ENCODE measurements around the gene DIRAS1. TPM values are rescaled to one million over a fixed set of nuclear protein-coding genes. Genes with fewer than 3 reads are reported as not detected.

The DIRAS1 gene
- total and polyA plus RNA-seq, 2 of the 4 experiments (the other 2 are of a cell fraction), result 1.4 to 10.3 TPM

- H3K4me3 ChIP-seq (ENCODE audit: insufficient read depth, low read depth, low read length), result peak overlapping the region; percentile 13; the same call in 1 of the 2 replicates
- WGBS, 2 experiments (ENCODE audit: extremely low coverage in 2 of 2, insufficient read length in 1 of 2), result no CpG with 5 or more reads among the region's 5 CpGs
- H4K5ac ChIP-seq (ENCODE audit: low read depth, low read length), result no peak overlapping the region
- no peak overlapping the region for H4K8ac ChIP-seq (ENCODE audit: low read depth in 2 of 2, low read length in 2 of 2)
- no peak for ATAC-seq (ENCODE audit: low read depth)
- no peaks in the 10 kb centered on the region for H3K4me1 ChIP-seq (ENCODE audit: control insufficient read depth, insufficient read depth, low read length)
- H2AK9ac ChIP-seq (replicated peaks; ENCODE audit: low read depth, low read length, poor library complexity), result no peak overlapping the region
- no peak overlapping the region for H2BK5ac ChIP-seq (ENCODE audit: low read depth, low read length, poor library complexity, severe bottlenecking)
- no peak overlapping the region for H3K18ac ChIP-seq (ENCODE audit: low read depth, low read length)
- no peaks in the 10 kb centered on the region for H3K36me3 ChIP-seq (ENCODE audit: control insufficient read depth, insufficient read depth, low read length)
- H3K79me1 ChIP-seq (ENCODE audit: low read depth in 1 of 2, low read length in 2 of 2), result no peaks in the 10 kb centered on the region
- H3K9ac ChIP-seq (ENCODE audit: low read depth, low read length), result no peak overlapping the region
- TF ChIP-seq ELK1 (IDR thresholded peaks at IDR 0.05; ENCODE audit: borderline replicate concordance, low read depth, low read length) (no peak), CHD1 (IDR thresholded peaks at IDR 0.05; ENCODE audit: low read depth, low read length) (no peak), USF2 (IDR thresholded peaks at IDR 0.05; ENCODE audit: low read depth, low read length) (no peak), MXI1 (IDR thresholded peaks at IDR 0.05; ENCODE audit: borderline replicate concordance, low read depth, low read length) (no peak), POLR2A (IDR thresholded peaks at IDR 0.05; ENCODE audit: low read depth, low read length) (no peak), MAZ (IDR thresholded peaks at IDR 0.05; ENCODE audit: borderline replicate concordance, low read depth, low read length) (no peak), SMC3 (IDR thresholded peaks at IDR 0.05; ENCODE audit: low read depth, low read length) (no peak), MAFK (IDR thresholded peaks at IDR 0.05; ENCODE audit: low read depth, low read length) (no peak), CTCF (conservative IDR thresholded peaks at IDR 0.05; ENCODE audit: low read depth, low read length) (no peak), RAD21 (IDR thresholded peaks at IDR 0.05; ENCODE audit: low read length) (no peak), CEBPB (IDR thresholded peaks at IDR 0.05; ENCODE audit: low read depth, low read length) (no peak), RCOR1 (IDR thresholded peaks at IDR 0.05; ENCODE audit: insufficient replicate concordance, low read length) (no peak), NFE2L2 (IDR thresholded peaks at IDR 0.05; ENCODE audit: low read depth, low read length) (no peak), BHLHE40 (IDR thresholded peaks at IDR 0.05; ENCODE audit: low read depth, low read length) (no peak), RFX5 (IDR thresholded peaks at IDR 0.05; ENCODE audit: low read depth, low read length) (no peak)
- H3K9me3 ChIP-seq (ENCODE audit: control insufficient read depth, insufficient read depth, low read length), result no peaks in the 10 kb centered on the region
- BruUV-seq (replicated peaks), result no TSS peak
- in situ Hi-C loops (cut with MboI; ENCODE audit: low sequenced_read_pairs) (no loop called here), dilution Hi-C loops (cut with HindIII; ENCODE audit: low sequenced_read_pairs, unreplicated experiment) (no loop called here), intact Hi-C loops (cut with micrococcal nuclease) (no loop called here)
- H4K20me1 ChIP-seq (ENCODE audit: insufficient read depth, low read length), result no peaks in the 10 kb centered on the region; the same call in 1 of the 2 replicates
- DNase-seq, result no peak
- no peak overlapping the region for H3K14ac ChIP-seq (replicated peaks; ENCODE audit: low read depth, low read length)
- no peak overlapping the region for H3K56ac ChIP-seq (ENCODE audit: extremely low read depth, insufficient read depth, low read length)
- peaks cover 37% of the 10 kb centered on the region for H3K27me3 ChIP-seq (ENCODE audit: control insufficient read depth, insufficient read depth, low read length)
- no peak overlapping the region for H2BK15ac ChIP-seq (ENCODE audit: low read depth, low read length)
- peak overlapping the region; percentile 69 for H2AFZ ChIP-seq (replicated peaks; ENCODE audit: low read length, poor library complexity)
- H4K91ac ChIP-seq (ENCODE audit: insufficient read depth, low read depth, low read length), result no peak overlapping the region
- no peak overlapping the region for H2AK5ac ChIP-seq (ENCODE audit: low read depth, low read length)
- H3K4me2 ChIP-seq (ENCODE audit: low read depth, low read length), result peak overlapping the region; percentile 78
- ChIA-PET POLR2A (ENCODE audit: unreplicated experiment) (no interaction called here), CTCF (interaction anchor here (0.6 kb wide), 1 partner anchor 26 kb away, joined by 3 read pairs; no protein-coding TSS in a partner anchor)
- no peaks in the 10 kb centered on the region for H3K9me1 ChIP-seq (ENCODE audit: insufficient read depth, low read length)
- H3K27ac ChIP-seq (ENCODE audit: insufficient read depth, low read length), result no peak overlapping the region
- H2BK20ac ChIP-seq (ENCODE audit: low read depth, low read length), result no peak overlapping the region
- H2BK120ac ChIP-seq (ENCODE audit: low read depth, low read length), result no peak overlapping the region
- 0 out of 2 replicates have a peak overlapping the region, but pooled peaks have one; percentile 38 for H3K23ac ChIP-seq (ENCODE audit: low read depth, low read length)
- no peak overlapping the region for H3K4ac ChIP-seq (ENCODE audit: low read depth, low read length)
Measured at GRCh38 chr19:2703077-2703437, 18.1 kb downstream of the DIRAS1 start.
